ENCODE data around the gene STKLD1.

STKLD1 gene

DNA sequence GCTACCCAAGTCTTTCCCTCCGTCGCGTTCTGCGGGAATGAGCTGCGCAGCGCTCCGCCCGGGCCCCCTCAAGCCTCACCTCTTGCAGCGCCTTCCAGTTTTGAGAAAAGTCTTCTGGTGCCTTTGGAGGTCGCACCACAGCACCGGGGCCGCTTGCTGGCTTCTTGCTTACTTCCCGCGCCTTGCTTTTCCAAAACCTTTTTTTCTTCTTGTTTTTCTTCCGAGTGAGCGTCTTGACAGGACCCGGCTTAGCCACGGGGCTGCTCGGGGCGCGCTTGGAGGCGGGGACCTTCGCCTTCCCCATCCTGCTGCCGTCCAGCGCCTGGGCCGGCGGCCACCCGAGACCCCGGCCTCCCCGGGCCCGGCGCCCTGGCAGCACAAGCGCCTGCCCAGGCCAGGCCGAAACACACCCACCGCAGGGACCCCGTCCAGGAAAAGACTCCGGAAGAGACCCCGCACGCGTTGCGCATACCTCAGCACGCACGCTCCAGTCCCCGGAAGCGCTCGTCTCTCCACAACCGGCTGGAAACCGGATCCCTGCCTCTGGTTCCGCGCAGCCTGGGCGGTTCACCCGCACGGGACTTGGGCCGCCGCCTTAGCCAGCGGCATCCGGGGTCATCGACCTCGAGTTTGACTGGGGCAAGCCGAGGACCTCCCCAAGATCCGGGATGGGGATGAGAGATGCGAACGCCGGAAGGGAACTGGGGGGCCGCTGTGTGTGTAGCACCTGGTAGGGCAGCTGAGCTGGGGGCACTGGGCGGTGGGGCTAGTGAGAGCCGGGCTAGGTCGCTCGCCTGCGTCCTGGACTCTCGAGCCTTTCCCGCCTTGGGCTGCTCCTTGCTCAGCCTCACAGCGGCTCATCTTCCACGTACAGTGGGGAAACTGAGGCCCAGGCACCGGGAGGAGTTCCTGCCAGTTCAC lies 41.6 kb downstream of the STKLD1 start, which contains the start of gene REXO4:
REXO4 (minus strand) TSS at position 470 of the 921 bp plus-strand sequence; CDS start at position 304, 166 bp downstream.
- DNase-seq (ENCODE audit: low read depth in 2 of 2), result peak; percentile 81 to 87

GRCh38 chr9:133419005-133419404 lies 42.8 kb downstream of the STKLD1 start:
- no peak for DNase-seq (ENCODE audit: low read depth in 2 of 2)

- DNase-seq (ENCODE audit: low read depth in 2 of 2), result no peak
Measured at GRCh38 chr9:133420392-133420827, 44.2 kb downstream of the STKLD1 start.

DNA sequence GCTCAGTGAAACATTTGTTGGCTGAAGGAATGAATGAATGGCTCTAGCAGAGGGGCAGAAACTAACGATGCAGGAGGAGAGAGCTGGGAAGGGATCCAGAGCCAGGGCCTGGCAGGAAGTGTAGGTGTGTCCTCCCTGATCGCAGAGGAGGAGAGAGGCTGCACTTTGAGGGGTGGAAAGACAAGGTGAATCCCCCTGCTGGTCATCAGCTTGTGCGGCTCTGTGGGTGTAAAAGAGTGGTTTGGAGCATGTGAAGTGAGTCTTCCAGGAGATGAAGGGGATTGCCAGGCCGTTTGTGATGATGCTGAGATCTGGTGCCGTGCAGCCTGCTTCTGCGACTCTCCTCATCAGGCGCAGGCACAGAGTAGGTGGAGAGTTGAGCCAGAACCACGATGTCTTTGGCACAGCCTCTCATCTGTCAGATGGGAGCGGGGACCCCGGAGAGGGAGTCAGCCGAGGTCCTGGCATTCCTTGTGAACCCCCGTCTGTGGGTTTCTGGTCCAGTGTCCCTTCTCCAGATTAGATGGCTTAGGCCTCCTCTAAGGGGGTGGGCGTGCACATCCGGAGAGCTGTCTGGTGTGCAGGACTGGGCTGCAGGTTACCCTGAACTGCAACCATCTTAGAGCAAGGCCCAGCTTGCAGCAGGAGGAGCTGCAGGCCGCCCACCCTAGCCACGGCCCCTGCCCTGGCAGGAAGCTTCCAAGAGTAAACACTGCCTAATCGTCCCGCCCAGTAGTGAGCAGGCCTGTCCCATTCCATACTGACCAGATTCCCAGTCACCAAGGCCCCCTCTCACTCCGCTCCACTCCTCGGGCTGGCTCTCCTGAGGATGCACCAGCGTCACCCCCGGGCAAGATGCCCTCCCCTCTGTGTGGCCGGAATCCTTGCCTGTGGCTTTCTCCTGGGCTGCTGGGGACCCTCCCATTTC lies 45.7 kb downstream of the STKLD1 start, which contains the start of gene ADAMTS13:
ADAMTS13 (plus strand) TSS at position 753 of the 928 bp plus-strand sequence; CDS start at position 830, 77 bp downstream.
- peak; percentile 57 to 62 for DNase-seq (ENCODE audit: low read depth in 2 of 2)

DNA sequence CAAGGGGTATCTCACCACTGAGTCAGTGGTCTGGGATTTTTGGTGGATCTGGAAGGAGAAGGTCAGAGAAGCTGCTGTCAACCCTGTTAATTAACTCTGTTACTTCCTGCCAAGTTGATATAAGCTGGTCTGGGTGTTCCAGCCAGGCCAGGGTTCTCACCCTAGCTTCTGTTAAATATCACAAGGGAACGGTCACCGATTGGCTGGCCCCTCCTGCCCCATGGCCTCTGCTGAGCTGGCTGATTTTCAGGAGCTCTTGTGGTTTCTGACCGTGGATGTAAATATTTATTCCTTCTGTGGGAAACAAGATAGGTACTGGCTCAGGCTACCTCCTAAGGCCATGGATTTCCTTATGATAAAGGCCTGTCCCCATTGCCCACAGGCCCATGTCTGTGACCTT lies 47.0 kb downstream of the STKLD1 start:
- DNase-seq (ENCODE audit: low read depth in 2 of 2), result no peak

- DNase-seq (ENCODE audit: low read depth in 2 of 2), result no peak
Measured at GRCh38 chr9:133424187-133424586, 48.0 kb downstream of the STKLD1 start.

GRCh38 chr9:133425049-133425632 lies 49.0 kb downstream of the STKLD1 start:
- no peak for DNase-seq (ENCODE audit: low read depth in 2 of 2)

GRCh38 chr9:133426011-133426410 lies 49.8 kb downstream of the STKLD1 start:
- no peak for DNase-seq (ENCODE audit: low read depth in 2 of 2)

- DNase-seq (ENCODE audit: low read depth in 2 of 2), result no peak
Measured at GRCh38 chr9:133427658-133428348, 51.6 kb downstream of the STKLD1 start.

- DNase-seq (ENCODE audit: low read depth in 2 of 2), result no peak
Measured at GRCh38 chr9:133428617-133429101, 52.5 kb downstream of the STKLD1 start.

DNA sequence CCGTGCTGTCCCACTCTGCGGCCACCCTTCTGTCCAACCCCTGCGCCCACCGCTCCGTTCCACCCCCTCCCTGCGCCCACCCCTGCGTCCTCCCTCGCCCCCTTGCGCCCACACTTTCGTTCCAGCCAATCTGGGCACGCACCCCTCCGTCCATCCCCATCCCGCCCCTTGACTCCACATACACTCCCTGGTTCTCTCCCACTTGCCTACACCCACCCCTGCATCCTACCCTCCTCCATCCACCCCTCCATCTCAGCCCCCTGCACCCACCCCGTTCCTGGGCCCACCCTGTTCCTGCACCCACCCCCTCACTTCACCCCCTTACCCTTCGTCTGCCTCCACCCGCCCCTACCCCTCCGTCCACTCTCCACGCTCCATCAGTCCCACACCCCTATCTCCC lies 53.0 kb downstream of the STKLD1 start:
- DNase-seq (ENCODE audit: low read depth in 2 of 2), result no peak

DNA sequence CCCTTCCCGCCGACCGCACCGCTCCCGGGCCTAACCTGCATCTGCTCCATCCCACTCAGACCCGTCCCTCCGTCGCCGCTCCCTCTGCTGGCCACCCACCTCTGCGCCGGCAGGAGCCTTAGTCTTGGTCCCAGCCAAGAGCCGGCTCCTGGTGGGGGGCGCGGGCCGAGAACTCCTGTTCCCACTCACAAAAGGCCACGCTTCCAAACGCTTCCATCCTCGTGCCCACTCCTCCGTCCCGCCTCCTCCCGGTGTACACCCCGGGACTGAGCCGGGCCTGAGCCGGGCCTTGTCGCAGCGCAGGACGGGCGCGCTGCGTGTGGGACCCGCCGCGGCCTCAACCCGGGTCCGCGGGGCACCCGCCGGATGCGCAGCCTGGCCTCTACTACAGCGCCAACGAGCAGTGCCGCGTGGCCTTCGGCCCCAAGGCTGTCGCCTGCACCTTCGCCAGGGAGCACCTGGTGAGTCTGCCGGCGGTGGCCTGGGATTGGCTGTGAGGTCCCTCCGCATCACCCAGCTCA lies 53.5 kb downstream of the STKLD1 start:
- no peak for DNase-seq (ENCODE audit: low read depth in 2 of 2)

DNA sequence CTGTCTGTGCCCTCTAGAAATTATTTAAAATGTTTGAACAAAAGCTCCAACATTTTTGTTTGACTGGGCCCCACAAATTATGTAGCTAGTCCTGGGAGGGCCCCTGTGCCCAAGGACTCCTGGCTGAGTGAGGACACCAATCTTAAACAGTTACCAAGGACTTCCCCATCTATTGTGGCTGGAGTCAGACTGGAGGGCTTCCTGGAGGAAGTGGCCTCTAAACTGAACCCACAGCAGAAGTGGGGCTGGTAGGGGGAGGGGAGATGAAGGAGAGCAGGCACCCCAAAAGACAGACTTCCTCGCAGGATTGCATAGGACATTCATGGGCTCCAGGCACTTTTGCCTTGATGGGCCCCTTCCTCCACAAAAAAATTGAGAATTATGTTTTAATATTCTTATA lies 54.1 kb downstream of the STKLD1 start:
- no peak for DNase-seq (ENCODE audit: low read depth in 2 of 2)

GRCh38 chr9:133433351-133433843 lies 57.2 kb downstream of the STKLD1 start:
- no peak for DNase-seq (ENCODE audit: low read depth in 2 of 2)

GRCh38 chr9:133436681-133437080 lies 60.5 kb downstream of the STKLD1 start:
- DNase-seq (ENCODE audit: low read depth in 2 of 2), result no peak

DNA sequence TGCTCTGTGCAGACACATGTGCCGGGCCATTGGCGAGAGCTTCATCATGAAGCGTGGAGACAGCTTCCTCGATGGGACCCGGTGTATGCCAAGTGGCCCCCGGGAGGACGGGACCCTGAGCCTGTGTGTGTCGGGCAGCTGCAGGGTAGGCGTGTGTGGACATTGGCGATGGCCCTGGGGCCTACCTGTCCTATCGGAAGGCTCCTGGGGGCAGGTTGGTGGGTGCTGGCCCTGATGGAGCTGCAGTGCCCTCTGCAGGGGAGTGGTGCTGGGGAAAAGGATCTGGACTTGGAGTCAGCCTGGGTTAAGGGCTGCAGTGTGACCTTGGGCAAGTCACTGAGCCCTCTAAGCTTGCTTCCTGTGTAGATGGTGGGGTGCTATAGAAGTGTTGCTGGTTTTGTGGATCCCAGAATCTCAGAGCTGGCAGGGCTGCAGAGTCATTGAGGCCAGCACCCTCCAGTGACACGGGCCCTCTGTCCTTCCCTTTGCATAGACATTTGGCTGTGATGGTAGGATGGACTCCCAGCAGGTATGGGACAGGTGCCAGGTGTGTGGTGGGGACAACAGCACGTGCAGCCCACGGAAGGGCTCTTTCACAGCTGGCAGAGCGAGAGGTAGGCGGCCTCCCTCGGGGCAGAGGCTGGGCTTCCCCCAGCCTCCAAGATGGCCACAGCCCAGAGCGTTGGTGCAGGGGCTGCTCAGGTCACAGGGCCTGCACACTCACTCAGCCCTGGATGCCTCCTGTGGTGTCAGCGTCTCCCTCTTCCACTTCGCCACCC lies 61.8 kb downstream of the STKLD1 start:
- DNase-seq (ENCODE audit: low read depth in 2 of 2), result no peak

DNA sequence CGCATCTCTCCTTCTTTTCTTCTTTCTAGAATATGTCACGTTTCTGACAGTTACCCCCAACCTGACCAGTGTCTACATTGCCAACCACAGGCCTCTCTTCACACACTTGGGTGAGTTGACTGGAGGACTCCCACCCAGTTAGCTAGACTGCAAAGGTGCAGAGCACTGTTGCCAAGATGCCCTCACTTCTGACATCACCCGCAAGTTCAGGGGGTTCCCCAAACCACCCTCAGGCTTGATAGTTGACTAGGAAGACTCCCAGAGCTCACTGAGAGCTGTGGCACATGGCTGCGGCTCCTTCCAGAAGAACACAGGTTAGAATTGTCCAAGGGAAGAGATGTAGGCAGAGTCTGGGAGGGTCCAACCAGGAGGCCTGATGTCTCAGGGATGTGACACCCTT lies 63.2 kb downstream of the STKLD1 start:
- DNase-seq (ENCODE audit: low read depth in 2 of 2), result no peak

GRCh38 chr9:133440874-133441273 lies 64.7 kb downstream of the STKLD1 start:
- no peak for DNase-seq (ENCODE audit: low read depth in 2 of 2)

DNA sequence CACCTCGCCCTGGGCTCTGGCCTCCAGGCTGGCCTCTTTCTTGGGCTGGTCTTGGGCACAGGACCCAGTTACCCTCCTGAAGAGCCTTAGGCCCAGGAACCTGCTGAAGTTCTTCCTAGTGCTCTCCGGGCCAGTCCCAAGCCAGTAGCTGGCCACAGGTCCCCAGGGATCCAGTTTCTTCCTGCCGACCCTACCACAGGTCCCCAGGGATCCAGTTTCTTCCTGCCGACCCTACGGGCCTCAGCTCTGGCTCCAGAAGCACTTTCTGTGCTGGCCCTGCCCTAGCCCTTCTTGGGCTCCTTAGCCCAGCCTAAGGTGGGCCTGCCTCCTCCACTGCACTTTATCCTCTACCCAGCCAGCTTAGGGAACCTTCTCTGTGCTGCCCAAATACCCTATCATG lies 65.4 kb downstream of the STKLD1 start:
- no peak for DNase-seq (ENCODE audit: low read depth in 2 of 2)

- DNase-seq (ENCODE audit: low read depth in 2 of 2), result no peak
Measured at GRCh38 chr9:133443248-133443647, 67.1 kb downstream of the STKLD1 start.

Data from stimulated activated CD8-positive, alpha-beta memory T cell treated with anti-CD3 and anti-CD28 coated beads, Interleukin-15, amount 100 ng/mL, for 48 hours (primary cell).